Ectodermal cell (in vitro differentiated cells): ENCODE data around the gene CAMSAP1.

Source experiments
- H3K27ac ChIP-seq: 2 replicates; pipeline ENCODE4 v1.7.0; 2013; ENCODE audit warnings: mild to moderate bottlenecking, low read depth, low read length; ENCODE audit not compliant: insufficient read depth, poor library complexity, severe bottlenecking
- H3K27me3 ChIP-seq: 2 replicates; pipeline ENCODE4 v1.7.0; 2013; ENCODE audit warnings: mild to moderate bottlenecking, low read length; ENCODE audit not compliant: insufficient read depth, control insufficient read depth, poor library complexity, severe bottlenecking
- H3K36me3 ChIP-seq: one replicate; pipeline ENCODE4 v1.7.0; 2013; ENCODE audit warnings: low read length; ENCODE audit not compliant: control insufficient read depth, insufficient read depth
- H3K4me1 ChIP-seq: one replicate; pipeline ENCODE4 v1.7.0; 2013; ENCODE audit warnings: low read length; ENCODE audit not compliant: control insufficient read depth, insufficient read depth
- H3K4me3 ChIP-seq: 2 replicates; pipeline ENCODE4 v1.7.0; 2013; ENCODE audit warnings: low read depth, low read length, control low read depth; ENCODE audit not compliant: insufficient read depth
- H3K9me3 ChIP-seq: 2 replicates; pipeline ENCODE4 v1.7.0; 2013; ENCODE audit warnings: mild to moderate bottlenecking, low read length, moderate library complexity; ENCODE audit not compliant: control insufficient read depth
- WGBS, 2 experiments: methylation state at CpG; one replicate each; pipeline ENCODE4 v1.1.7; 2013; ENCODE audit warnings: missing lambda C conversion rate in 2 of 2; 5-methylcytosine and 5-hydroxymethylcytosine counted together

The CAMSAP1 gene

DNA sequence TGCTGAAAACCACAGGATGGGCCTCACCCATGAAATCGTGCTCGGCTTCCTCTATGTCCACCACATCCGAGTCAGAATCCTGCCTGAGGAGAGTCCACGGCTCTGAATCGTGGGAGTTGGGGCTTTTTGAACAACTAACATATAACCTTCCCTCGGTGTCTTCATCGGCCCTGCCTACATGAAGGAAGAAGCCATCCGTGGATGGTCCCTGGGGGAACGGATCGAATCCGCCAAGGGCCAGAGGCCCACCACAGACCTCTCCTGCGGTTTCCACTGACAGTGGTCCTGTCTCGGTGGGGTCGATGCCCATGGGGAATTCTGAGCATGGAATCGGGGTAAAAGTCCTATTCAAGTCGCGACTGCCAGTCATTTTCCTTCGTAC, 85.0 kb downstream of the CAMSAP1 start:
- 96 to 97% methylated on average over 18 of the region's 18 CpGs for whole genome bisulfite sequencing, 2 experiments
- no peaks in the 10 kb centered on the region for H3K4me1 ChIP-seq

DNA sequence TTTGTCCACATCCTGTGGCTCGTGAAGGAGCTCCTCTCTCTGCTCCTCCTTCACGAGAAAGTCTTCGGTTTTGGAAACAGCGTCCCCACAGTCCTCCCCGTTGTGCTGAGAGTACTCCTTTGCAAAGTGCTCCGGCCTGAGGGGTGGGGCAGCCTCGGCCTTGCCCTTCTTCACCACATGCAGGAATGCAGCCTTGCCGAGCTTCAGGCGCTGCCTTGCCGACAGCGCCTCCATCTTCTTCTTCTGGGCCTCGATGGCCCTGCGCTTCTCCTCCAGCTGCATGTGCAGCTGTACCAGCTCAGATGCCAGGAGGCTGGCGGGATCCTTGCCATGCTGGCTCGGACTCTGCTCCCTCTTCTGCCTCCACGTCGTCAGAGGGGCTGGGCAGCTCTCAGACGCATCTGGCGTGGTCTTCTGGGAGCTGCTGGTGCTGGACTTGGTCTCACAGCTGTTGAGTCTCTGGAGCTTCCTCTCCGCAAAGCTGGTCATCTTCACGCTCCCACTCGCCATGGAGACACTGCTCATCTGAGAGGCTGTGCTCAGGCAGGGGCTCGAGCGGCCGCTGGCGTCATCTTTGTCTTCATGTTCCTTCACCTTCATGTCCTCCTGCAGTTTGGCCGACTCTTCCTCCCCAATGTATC, 85.5 kb downstream of the CAMSAP1 start:
- H3K27ac ChIP-seq: no peak overlapping the region
- H3K9me3 ChIP-seq: no peaks in the 10 kb centered on the region
- 95 to 96% methylated on average over 27 of the region's 27 CpGs for WGBS, 2 experiments
- H3K36me3 ChIP-seq: peaks cover 53% of the 10 kb centered on the region
- no peak overlapping the region for H3K4me3 ChIP-seq
- no peaks in the 10 kb centered on the region for H3K27me3 ChIP-seq
- no peaks in the 10 kb centered on the region for H3K4me1 ChIP-seq

More for the DNA sequence above, 85.0 kb downstream of the CAMSAP1 start:
- Histone ChIP-seq H3K36me3 (peaks cover 53% of the 10 kb centered on the region), H3K27ac (no peak overlapping the region), H3K9me3 (no peaks in the 10 kb centered on the region), H3K4me3 (no peak overlapping the region), H3K27me3 (no peaks in the 10 kb centered on the region)

- no peak overlapping the region for H3K4me3 ChIP-seq
- WGBS, 2 experiments: 96 to 97% methylated on average over 20 of the region's 20 CpGs
- H3K27ac ChIP-seq: no peak overlapping the region
- no peaks in the 10 kb centered on the region for H3K9me3 ChIP-seq
- peaks cover 56% of the 10 kb centered on the region for H3K36me3 ChIP-seq
- H3K4me1 ChIP-seq: no peaks in the 10 kb centered on the region
- no peaks in the 10 kb centered on the region for H3K27me3 ChIP-seq
Measured at GRCh38 chr9:135821116-135821515, 86.2 kb downstream of the CAMSAP1 start.

- no peak overlapping the region for H3K27ac ChIP-seq
- no peaks in the 10 kb centered on the region for H3K4me1 ChIP-seq
- 96 to 97% methylated on average over 18 of the region's 18 CpGs for WGBS, 2 experiments
- H3K4me3 ChIP-seq: no peak overlapping the region
- no peaks in the 10 kb centered on the region for H3K27me3 ChIP-seq
- H3K36me3 ChIP-seq: peaks cover 60% of the 10 kb centered on the region
- no peaks in the 10 kb centered on the region for H3K9me3 ChIP-seq
Measured at GRCh38 chr9:135820661-135821060, 86.7 kb downstream of the CAMSAP1 start.

- 90 to 91% methylated on average over 13 of the region's 13 CpGs for WGBS, 2 experiments
- H3K4me1 ChIP-seq: no peaks in the 10 kb centered on the region
- H3K4me3 ChIP-seq: no peak overlapping the region
- H3K27me3 ChIP-seq: no peaks in the 10 kb centered on the region
- H3K9me3 ChIP-seq: no peaks in the 10 kb centered on the region
- peaks cover 66% of the 10 kb centered on the region for H3K36me3 ChIP-seq
- H3K27ac ChIP-seq: no peak overlapping the region
Measured at GRCh38 chr9:135819905-135820304, 87.4 kb downstream of the CAMSAP1 start.

DNA sequence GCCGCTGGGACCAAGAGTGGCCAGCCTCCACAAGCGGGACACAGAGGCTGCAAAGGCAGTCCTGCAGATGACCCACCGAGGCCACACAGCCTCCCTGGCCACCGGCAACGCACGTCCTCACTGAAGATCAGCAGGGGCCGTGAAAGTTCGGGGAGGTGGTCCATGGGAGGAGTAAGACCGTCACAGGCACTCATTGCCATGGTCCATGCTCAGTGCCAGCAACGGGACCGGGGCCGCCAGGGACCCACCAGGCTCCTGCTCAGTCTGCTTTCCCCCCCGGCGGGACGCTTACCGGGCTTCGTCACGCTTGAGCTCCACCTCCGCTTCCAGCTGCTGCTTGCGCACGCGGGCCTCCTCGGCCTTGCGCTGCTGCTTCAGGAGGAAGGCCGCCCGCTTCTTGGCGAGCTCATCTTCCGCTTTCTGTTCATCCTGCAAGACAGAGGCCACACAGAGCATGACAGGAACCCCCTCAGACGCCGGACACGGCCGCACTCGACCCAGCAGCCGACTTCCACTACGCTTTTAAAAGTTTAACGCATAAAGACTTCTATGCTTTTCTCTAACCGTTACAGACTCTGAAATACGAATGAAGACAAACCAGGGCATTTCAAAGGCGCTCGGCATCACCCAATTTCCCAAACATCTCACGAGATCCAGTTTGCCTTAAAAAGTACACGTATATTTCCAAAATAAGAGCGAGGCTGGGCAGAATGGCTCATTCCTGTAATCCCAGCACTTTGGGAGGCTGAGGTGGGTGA, 88.4 kb downstream of the CAMSAP1 start:
- peaks cover 75% of the 10 kb centered on the region for H3K36me3 ChIP-seq
- no peaks in the 10 kb centered on the region for H3K27me3 ChIP-seq
- no peaks in the 10 kb centered on the region for H3K4me1 ChIP-seq
- no peaks in the 10 kb centered on the region for H3K9me3 ChIP-seq
- H3K4me3 ChIP-seq: no peak overlapping the region
- WGBS, 2 experiments: 96 to 97% methylated on average over 43 of the region's 43 CpGs
- no peak overlapping the region for H3K27ac ChIP-seq

GRCh38 chr9:135817951-135818717, 89.2 kb downstream of the CAMSAP1 start:
- Histone ChIP-seq H3K9me3 (no peaks in the 10 kb centered on the region), H3K4me3 (no peak overlapping the region), H3K4me1 (no peaks in the 10 kb centered on the region), H3K27me3 (no peaks in the 10 kb centered on the region), H3K27ac (no peak overlapping the region), H3K36me3 (peaks cover 72% of the 10 kb centered on the region)
- WGBS, 2 experiments: 96 to 97% methylated on average over 66 of the region's 66 CpGs

DNA sequence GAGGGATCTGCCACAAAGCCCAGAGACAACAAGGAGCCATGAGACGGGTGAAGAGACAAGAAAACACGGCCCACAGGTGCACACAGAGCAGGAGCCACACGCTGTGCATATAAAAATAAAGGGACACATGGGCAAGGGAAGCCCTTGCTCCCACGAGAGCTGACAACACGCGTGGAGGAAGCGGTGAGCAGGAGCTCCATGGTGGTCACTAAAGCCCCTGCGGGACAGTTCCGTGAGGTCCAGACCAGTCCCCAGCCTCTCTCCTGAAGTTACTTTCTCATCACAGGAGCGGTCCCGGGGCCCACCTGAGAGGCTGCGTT, 90.7 kb downstream of the CAMSAP1 start:
- Histone ChIP-seq H3K4me3 (no peak overlapping the region), H3K27ac (no peak overlapping the region), H3K9me3 (no peaks in the 10 kb centered on the region), H3K36me3 (peaks cover 76% of the 10 kb centered on the region), H3K4me1 (no peaks in the 10 kb centered on the region), H3K27me3 (no peaks in the 10 kb centered on the region)
- 94 to 96% methylated on average over 12 of the region's 12 CpGs for WGBS, 2 experiments

GRCh38 chr9:135815830-135816650, 91.3 kb downstream of the CAMSAP1 start:
- peaks cover 76% of the 10 kb centered on the region for H3K36me3 ChIP-seq
- WGBS, 2 experiments: 91 to 92% methylated on average over 28 of the region's 28 CpGs
- no peaks in the 10 kb centered on the region for H3K27me3 ChIP-seq
- H3K4me3 ChIP-seq: no peak overlapping the region
- no peaks in the 10 kb centered on the region for H3K9me3 ChIP-seq
- H3K27ac ChIP-seq: no peak overlapping the region
- no peaks in the 10 kb centered on the region for H3K4me1 ChIP-seq
